ENCODE data around the gene TMEM176B. TPM values are rescaled to one million over a fixed set of nuclear protein-coding genes. Genes with fewer than 3 reads are reported as not detected.

The TMEM176B gene
- total and polyA plus RNA-seq, 2 experiments from 2014 or later: not detected

- TF ChIP-seq EZH2phosphoT487 (IDR thresholded peaks at IDR 0.05; ENCODE audit: insufficient read depth, low read depth) (no peak), EZH2 (IDR thresholded peaks at IDR 0.05; ENCODE audit: insufficient read depth, poor library complexity, severe bottlenecking) (no peak)
- no peaks in the 10 kb centered on the region for H3K9me3 ChIP-seq (ENCODE audit: low read depth)
- H3K9ac ChIP-seq: no peak overlapping the region
- H3K4me1 ChIP-seq (ENCODE audit: insufficient read depth): no peaks in the 10 kb centered on the region
- no peak for DNase-seq
- H3K4me2 ChIP-seq (ENCODE audit: unreplicated experiment): no peak overlapping the region
- no peaks in the 10 kb centered on the region for H4K20me1 ChIP-seq (ENCODE audit: insufficient read depth)
- 0 to 7% methylated on average over 2 of the region's 2 CpGs for WGBS, 2 experiments (ENCODE audit: low coverage in 1 of 2, low lambda C conversion rate in 2 of 2, missing lambda C conversion rate in 2 of 2)
- H2AFZ ChIP-seq: no peak overlapping the region
- no peaks in the 10 kb centered on the region for H3F3A ChIP-seq (ENCODE audit: insufficient read depth)
- in situ Hi-C loops (cut with MboI): no loop called here
- no peak overlapping the region for H3K4me3 ChIP-seq
- no peaks in the 10 kb centered on the region for H3K27me3 ChIP-seq (replicated peaks; ENCODE audit: insufficient read depth)
- no peaks in the 10 kb centered on the region for H3K36me3 ChIP-seq (ENCODE audit: low read depth)
- no peaks in the 10 kb centered on the region for H3K79me2 ChIP-seq (ENCODE audit: insufficient read depth)
- no peak overlapping the region for H3K27ac ChIP-seq
- H3K9me2 ChIP-seq (ENCODE audit: insufficient read depth): no peaks in the 10 kb centered on the region
These were observed 48.5 kb downstream of the TMEM176B start for GRCh38 chr7:150751702-150752101.

- no peak overlapping the region for H3K27ac ChIP-seq
- TF ChIP-seq EZH2 (IDR thresholded peaks at IDR 0.05; ENCODE audit: insufficient read depth, poor library complexity, severe bottlenecking) (no peak), EZH2phosphoT487 (IDR thresholded peaks at IDR 0.05; ENCODE audit: insufficient read depth, low read depth) (no peak)
These were observed 51.8 kb downstream of the TMEM176B start for GRCh38 chr7:150748376-150748775.

DNA sequence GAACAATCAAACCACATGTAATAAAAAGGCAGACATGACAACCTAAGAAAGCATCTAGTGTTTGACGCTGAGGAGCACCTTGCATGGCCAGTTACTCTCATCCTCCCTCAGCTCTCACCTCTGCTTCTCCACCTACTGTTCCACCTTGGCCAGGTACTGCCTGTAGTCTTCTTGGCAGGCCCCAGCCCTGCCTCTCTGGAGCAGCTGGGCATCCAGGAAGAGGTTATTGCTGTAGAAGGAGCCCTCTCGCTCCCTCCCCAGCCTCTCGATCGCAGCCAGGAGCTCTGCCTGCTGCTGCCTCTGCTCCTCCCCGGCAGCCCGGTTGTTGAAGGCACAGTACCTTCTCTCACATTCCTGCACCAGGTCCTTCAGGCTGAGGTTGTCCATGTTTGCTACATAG, 53.2 kb downstream of the TMEM176B start:
- Histone ChIP-seq H3K79me2 (ENCODE audit: insufficient read depth) (no peaks in the 10 kb centered on the region), H3K4me2 (ENCODE audit: unreplicated experiment) (no peak overlapping the region), H3F3A (ENCODE audit: insufficient read depth) (no peaks in the 10 kb centered on the region), H3K9me2 (ENCODE audit: insufficient read depth) (no peaks in the 10 kb centered on the region), H3K27ac (no peak overlapping the region), H3K9me3 (ENCODE audit: low read depth) (no peaks in the 10 kb centered on the region), H3K4me1 (ENCODE audit: insufficient read depth) (no peaks in the 10 kb centered on the region), H3K27me3 (replicated peaks; ENCODE audit: insufficient read depth) (no peaks in the 10 kb centered on the region), H3K4me3 (no peak overlapping the region), H3K36me3 (ENCODE audit: low read depth) (no peaks in the 10 kb centered on the region), H2AFZ (no peak overlapping the region), H3K9ac (no peak overlapping the region), H4K20me1 (ENCODE audit: insufficient read depth) (no peaks in the 10 kb centered on the region)
- TF ChIP-seq EZH2 (IDR thresholded peaks at IDR 0.05; ENCODE audit: insufficient read depth, poor library complexity, severe bottlenecking): no peak
- no peak for TF ChIP-seq EZH2phosphoT487 (IDR thresholded peaks at IDR 0.05; ENCODE audit: insufficient read depth, low read depth)
- 65 to 72% methylated on average over 6 of the region's 6 CpGs for WGBS, 2 experiments (ENCODE audit: low coverage in 1 of 2, low lambda C conversion rate in 2 of 2, missing lambda C conversion rate in 2 of 2)
- DNase-seq: no peak
- in situ Hi-C loops (cut with MboI): no loop called here

More at GRCh38 chr7:150748376-150748775, 51.8 kb downstream of the TMEM176B start:
- Histone ChIP-seq H3K27me3 (replicated peaks; ENCODE audit: insufficient read depth) (no peaks in the 10 kb centered on the region), H3K4me1 (ENCODE audit: insufficient read depth) (no peaks in the 10 kb centered on the region), H3K4me3 (no peak overlapping the region), H3K4me2 (ENCODE audit: unreplicated experiment) (no peak overlapping the region), H3K36me3 (ENCODE audit: low read depth) (no peaks in the 10 kb centered on the region), H3K79me2 (ENCODE audit: insufficient read depth) (no peaks in the 10 kb centered on the region), H3K9me2 (ENCODE audit: insufficient read depth) (no peaks in the 10 kb centered on the region), H3F3A (ENCODE audit: insufficient read depth) (no peaks in the 10 kb centered on the region), H3K9me3 (ENCODE audit: low read depth) (no peaks in the 10 kb centered on the region), H2AFZ (no peak overlapping the region), H3K9ac (no peak overlapping the region), H4K20me1 (ENCODE audit: insufficient read depth) (no peaks in the 10 kb centered on the region)
- WGBS, 2 experiments (ENCODE audit: low coverage in 1 of 2, low lambda C conversion rate in 2 of 2, missing lambda C conversion rate in 2 of 2): 7 to 9% methylated on average over 4 of the region's 4 CpGs
- DNase-seq: no peak
- in situ Hi-C loops (cut with MboI): no loop called here

DNA sequence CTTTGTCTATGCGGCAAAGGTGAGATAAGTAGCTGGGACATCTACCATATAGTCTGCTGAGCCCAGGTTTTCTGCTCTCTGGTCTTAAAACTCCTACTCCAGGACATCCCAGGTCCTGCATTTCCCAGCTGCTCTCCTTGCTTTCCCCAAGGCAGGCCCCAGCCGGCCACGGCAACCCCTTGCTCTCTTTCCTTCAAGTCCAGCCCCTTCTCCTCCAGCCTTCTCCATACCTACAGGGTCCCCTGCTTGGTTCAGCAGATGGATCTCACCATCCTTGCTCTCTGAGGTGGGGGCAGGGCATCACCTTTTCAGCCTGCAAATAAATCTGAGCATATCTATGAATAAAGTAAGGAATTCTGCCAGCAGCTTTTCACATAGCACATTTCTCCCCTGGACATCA, 54.3 kb downstream of the TMEM176B start:
- no peaks in the 10 kb centered on the region for H3K9me2 ChIP-seq (ENCODE audit: insufficient read depth)
- no peak for TF ChIP-seq EZH2 (IDR thresholded peaks at IDR 0.05; ENCODE audit: insufficient read depth, poor library complexity, severe bottlenecking)
- no peak for TF ChIP-seq EZH2phosphoT487 (IDR thresholded peaks at IDR 0.05; ENCODE audit: insufficient read depth, low read depth)
- H4K20me1 ChIP-seq (ENCODE audit: insufficient read depth): no peaks in the 10 kb centered on the region
- no peak for DNase-seq
- no peaks in the 10 kb centered on the region for H3K79me2 ChIP-seq (ENCODE audit: insufficient read depth)
- no peak overlapping the region for H3K4me3 ChIP-seq
- no peak overlapping the region for H2AFZ ChIP-seq
- in situ Hi-C loops (cut with MboI): no loop called here
- WGBS, 2 experiments (ENCODE audit: low coverage in 1 of 2, low lambda C conversion rate in 2 of 2, missing lambda C conversion rate in 2 of 2): 11 to 15% methylated on average over 3 of the region's 3 CpGs
- H3K4me2 ChIP-seq (ENCODE audit: unreplicated experiment): no peak overlapping the region
- no peak overlapping the region for H3K27ac ChIP-seq
- H3K9ac ChIP-seq: no peak overlapping the region
- no peaks in the 10 kb centered on the region for H3K27me3 ChIP-seq (replicated peaks; ENCODE audit: insufficient read depth)
- H3K4me1 ChIP-seq (ENCODE audit: insufficient read depth): no peaks in the 10 kb centered on the region
- no peaks in the 10 kb centered on the region for H3K9me3 ChIP-seq (ENCODE audit: low read depth)
- H3K36me3 ChIP-seq (ENCODE audit: low read depth): no peaks in the 10 kb centered on the region
- H3F3A ChIP-seq (ENCODE audit: insufficient read depth): no peaks in the 10 kb centered on the region

DNA sequence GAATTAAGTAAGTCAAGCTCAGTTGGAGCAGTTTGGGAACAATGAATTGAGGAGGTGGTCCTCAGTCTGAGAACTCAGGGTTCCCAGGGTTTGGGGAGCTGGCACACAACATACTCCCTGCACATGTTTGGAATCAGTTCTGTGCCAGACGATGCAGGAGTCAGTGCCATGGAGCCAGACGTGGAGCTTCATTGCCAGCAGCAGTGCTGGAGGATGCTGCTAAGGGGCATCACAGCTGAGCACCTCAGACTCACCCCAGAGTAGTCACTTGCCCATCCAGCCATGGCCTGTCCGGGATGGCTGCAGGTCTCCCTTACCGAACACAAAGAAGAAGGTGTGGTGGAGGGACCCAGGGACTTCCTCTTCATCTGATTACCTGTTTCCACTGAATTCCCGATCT, 55.1 kb downstream of the TMEM176B start:
- Histone ChIP-seq H3K9ac (no peak overlapping the region), H3K4me2 (ENCODE audit: unreplicated experiment) (no peak overlapping the region), H2AFZ (no peak overlapping the region), H3K79me2 (ENCODE audit: insufficient read depth) (no peaks in the 10 kb centered on the region), H3K9me2 (ENCODE audit: insufficient read depth) (no peaks in the 10 kb centered on the region), H3K27me3 (replicated peaks; ENCODE audit: insufficient read depth) (no peaks in the 10 kb centered on the region), H3K27ac (no peak overlapping the region), H3K9me3 (ENCODE audit: low read depth) (no peaks in the 10 kb centered on the region), H3K4me3 (no peak overlapping the region), H3F3A (ENCODE audit: insufficient read depth) (no peaks in the 10 kb centered on the region), H4K20me1 (ENCODE audit: insufficient read depth) (no peaks in the 10 kb centered on the region), H3K36me3 (ENCODE audit: low read depth) (no peaks in the 10 kb centered on the region), H3K4me1 (ENCODE audit: insufficient read depth) (no peaks in the 10 kb centered on the region)
- in situ Hi-C loops (cut with MboI): no loop called here
- TF ChIP-seq EZH2phosphoT487 (IDR thresholded peaks at IDR 0.05; ENCODE audit: insufficient read depth, low read depth): no peak
- no peak for TF ChIP-seq EZH2 (IDR thresholded peaks at IDR 0.05; ENCODE audit: insufficient read depth, poor library complexity, severe bottlenecking)
- 26 to 31% methylated on average over 5 of the region's 5 CpGs for WGBS, 2 experiments (ENCODE audit: low coverage in 1 of 2, low lambda C conversion rate in 2 of 2, missing lambda C conversion rate in 2 of 2)
- no peak for DNase-seq
